Stimulated activated CD8-positive, alpha-beta memory T cell treated with anti-CD3 and anti-CD28 coated beads, Interleukin-4, amount 100 ng/mL, for 48 hours (primary cell): ENCODE measurements around the gene NLGN3.

ENCODE experiments used
- DNase-seq: peaks from one replicate; pipeline ENCODE4 v3.0.0-alpha.2; 2020

Gene NLGN3

DNA sequence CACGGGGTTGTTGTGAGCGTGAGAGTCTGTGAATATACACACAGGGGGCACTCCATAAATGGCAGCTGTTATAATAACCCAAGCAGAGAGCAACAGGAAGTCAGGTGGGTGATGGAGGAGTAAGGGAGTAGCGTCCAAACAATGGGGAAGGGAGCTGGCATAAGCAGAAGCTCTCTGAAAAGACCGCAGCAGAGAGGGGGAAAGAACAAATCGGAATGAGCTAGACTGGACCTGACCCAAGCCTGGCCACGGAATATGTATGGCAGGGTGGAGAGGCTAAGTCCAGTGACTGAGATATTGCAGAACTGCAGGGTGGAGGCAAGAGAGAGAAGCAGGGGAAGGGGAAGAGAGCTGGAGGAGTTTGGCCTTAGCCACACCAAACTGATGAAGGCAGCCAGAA is 71.8 kb downstream of the NLGN3 start:
- no peak for DNase-seq

DNA sequence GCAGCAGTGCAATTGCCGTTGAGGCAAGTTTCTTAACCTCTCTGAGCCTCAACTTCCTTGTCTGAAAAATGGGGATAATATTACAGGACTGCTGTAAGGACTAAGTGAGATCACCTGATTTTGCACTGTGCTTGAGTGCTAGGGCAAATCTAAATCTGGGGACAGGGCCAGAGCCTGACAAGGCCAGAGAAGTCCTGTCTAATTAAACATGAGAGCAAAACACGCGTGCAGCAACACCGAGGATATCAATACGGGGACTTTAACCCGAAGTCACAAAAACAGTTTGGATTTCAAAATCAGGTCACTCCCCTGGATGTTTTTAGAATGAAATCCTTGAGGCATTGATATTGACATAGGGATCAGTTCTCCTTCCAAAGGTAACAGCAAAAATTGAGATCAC is 72.7 kb downstream of the NLGN3 start:
- no peak for DNase-seq
